C4-2B (cell line): ENCODE results near the gene E2F6.
A peak's percentile ranks its signal among the peaks of the same experiment; 100 is the strongest.

Source experiments
- H3K27ac ChIP-seq: fragments of 450-650 bp; 2 replicates; pipeline ENCODE4 v1.5.1; 2017
- CTCF ChIP-seq: fragments of 450-650 bp; conservative IDR thresholded peaks from 2 replicates; pipeline ENCODE4 v1.5.1; 2017; ENCODE audit warnings: mild to moderate bottlenecking
- ZFX ChIP-seq: fragments of 450-650 bp; IDR thresholded peaks from 2 replicates; pipeline ENCODE4 v1.6.1; 2017

E2F6 gene

GRCh38 chr2:11465485-11466306, at the start of gene E2F6:
Gene E2F6, minus strand, starts transcription at chr2:11466161. Its CDS starts 282 bp downstream, at chr2:11465879.
- H3K27ac ChIP-seq: peak within 1 kb of the TSS; percentile 95
- TF ChIP-seq CTCF: no peak
- peak; percentile 47; the same call in 1 of the 2 replicates for TF ChIP-seq ZFX

GRCh38 chr2:11515490-11515981, 49.6 kb upstream of the E2F6 start:
- TF ChIP-seq CTCF (no peak), ZFX (no peak)
- no peak overlapping the region for H3K27ac ChIP-seq

GRCh38 chr2:11514904-11515303, 48.9 kb upstream of the E2F6 start:
- TF ChIP-seq CTCF (no peak), ZFX (no peak)
- H3K27ac ChIP-seq: no peak overlapping the region; the same call in 1 of the 2 replicates

- TF ChIP-seq ZFX: no peak
- TF ChIP-seq CTCF: no peak
- H3K27ac ChIP-seq: peak overlapping the region; percentile 42; the same call in 1 of the 2 replicates
These were observed 48.2 kb upstream of the E2F6 start for GRCh38 chr2:11514081-11514730.

GRCh38 chr2:11513319-11513718, 47.4 kb upstream of the E2F6 start:
- no peak overlapping the region; the same call in 1 of the 2 replicates for H3K27ac ChIP-seq
- no peak for TF ChIP-seq CTCF
- no peak for TF ChIP-seq ZFX

GRCh38 chr2:11512431-11512830, 46.5 kb upstream of the E2F6 start:
- no peak overlapping the region for H3K27ac ChIP-seq

More at GRCh38 chr2:11512431-11512830, 46.5 kb upstream of the E2F6 start:
- TF ChIP-seq CTCF: no peak
- no peak for TF ChIP-seq ZFX
